Ectodermal cell (in vitro differentiated cells): ENCODE measurements around the gene DUSP11.
"Not testable (repeated sequence)": the region's sequence is repeated elsewhere in the genome, so short reads cannot be mapped to it uniquely, and the experiment has no call there.

Source experiments
- H3K27ac ChIP-seq: 2 replicates; pipeline ENCODE4 v1.7.0; 2013; ENCODE audit warnings: mild to moderate bottlenecking, low read depth, low read length; ENCODE audit not compliant: insufficient read depth, poor library complexity, severe bottlenecking
- H3K27me3 ChIP-seq: 2 replicates; pipeline ENCODE4 v1.7.0; 2013; ENCODE audit warnings: mild to moderate bottlenecking, low read length; ENCODE audit not compliant: insufficient read depth, control insufficient read depth, poor library complexity, severe bottlenecking
- H3K36me3 ChIP-seq: one replicate; pipeline ENCODE4 v1.7.0; 2013; ENCODE audit warnings: low read length; ENCODE audit not compliant: control insufficient read depth, insufficient read depth
- H3K4me1 ChIP-seq: one replicate; pipeline ENCODE4 v1.7.0; 2013; ENCODE audit warnings: low read length; ENCODE audit not compliant: control insufficient read depth, insufficient read depth
- H3K4me3 ChIP-seq: 2 replicates; pipeline ENCODE4 v1.7.0; 2013; ENCODE audit warnings: low read depth, low read length, control low read depth; ENCODE audit not compliant: insufficient read depth
- H3K9me3 ChIP-seq: 2 replicates; pipeline ENCODE4 v1.7.0; 2013; ENCODE audit warnings: mild to moderate bottlenecking, low read length, moderate library complexity; ENCODE audit not compliant: control insufficient read depth
- WGBS, 2 experiments: methylation state at CpG; one replicate each; pipeline ENCODE4 v1.1.7; 2013; ENCODE audit warnings: missing lambda C conversion rate in 2 of 2; 5-methylcytosine and 5-hydroxymethylcytosine counted together

DUSP11 gene

DNA sequence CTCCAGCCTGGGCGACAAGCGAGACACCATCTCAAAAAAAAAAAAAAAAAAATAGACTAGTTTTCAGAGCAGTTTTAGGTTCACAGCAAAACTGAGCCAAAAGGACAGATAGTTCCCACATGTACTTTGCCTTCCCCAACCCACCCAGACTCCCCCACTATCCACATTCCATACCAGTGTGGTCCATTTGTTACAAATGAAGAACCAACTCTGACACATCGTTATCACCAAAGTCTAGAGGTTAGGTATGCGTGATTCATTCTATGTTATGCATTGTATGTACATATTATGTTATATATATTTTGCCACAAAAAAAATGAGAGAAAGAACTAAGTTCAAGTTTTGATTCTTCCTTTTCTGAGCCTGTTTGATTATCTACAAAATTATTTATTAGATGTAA, 3.5 kb downstream of the DUSP11 start:
- Histone ChIP-seq H3K9me3 (no peaks in the 10 kb centered on the region), H3K27me3 (no peaks in the 10 kb centered on the region), H3K4me1 (peaks cover 4% of the 10 kb centered on the region), H3K27ac (no peak overlapping the region), H3K4me3 (no peak overlapping the region), H3K36me3 (peaks cover 19% of the 10 kb centered on the region)
- 97 to 100% methylated on average over 2 of the region's 4 CpGs for WGBS, 2 experiments

DNA sequence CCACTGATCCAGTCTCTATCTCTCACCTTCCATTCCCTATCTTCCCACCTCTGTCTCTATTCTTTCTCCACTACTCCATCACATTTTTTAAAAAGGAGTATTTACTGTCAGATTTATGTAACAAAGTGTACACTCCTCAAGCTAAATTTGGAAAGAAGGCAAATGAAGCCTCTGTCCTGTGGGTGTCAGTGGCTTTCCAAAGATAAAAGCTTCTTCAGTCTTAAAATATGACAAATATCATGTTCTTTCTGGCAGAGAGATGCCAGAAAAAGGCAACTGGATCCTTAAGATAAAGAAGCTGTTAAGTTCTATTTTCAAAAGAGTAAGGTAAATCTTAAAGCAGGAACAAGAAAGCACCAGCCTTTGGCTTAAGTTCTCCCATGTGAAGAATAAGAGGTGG, 7.1 kb downstream of the DUSP11 start:
- H3K27me3 ChIP-seq, result no peaks in the 10 kb centered on the region
- peaks cover 31% of the 10 kb centered on the region for H3K36me3 ChIP-seq
- no peak overlapping the region for H3K4me3 ChIP-seq
- no peak overlapping the region for H3K27ac ChIP-seq
- H3K9me3 ChIP-seq, result no peaks in the 10 kb centered on the region
- H3K4me1 ChIP-seq, result no peaks in the 10 kb centered on the region

DNA sequence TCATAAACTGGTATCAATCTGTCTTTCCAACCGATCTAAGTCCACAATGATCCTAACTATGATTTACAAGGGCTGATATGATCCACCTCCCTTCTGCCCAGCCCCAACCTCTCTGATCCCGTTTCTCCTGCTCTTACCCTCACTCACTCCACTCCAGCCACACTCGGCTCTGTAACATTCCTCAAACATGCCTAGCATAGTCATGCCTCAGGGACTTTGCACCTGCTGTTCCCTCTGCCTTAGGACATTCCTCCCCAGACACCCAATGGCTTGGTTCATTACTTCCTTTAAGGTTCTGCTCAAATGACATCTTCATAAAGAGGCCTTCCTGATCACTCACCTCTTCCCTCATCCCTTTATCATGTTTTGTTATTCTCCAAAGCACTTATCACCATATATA, 9.2 kb downstream of the DUSP11 start:
- Histone ChIP-seq H3K9me3 (no peaks in the 10 kb centered on the region), H3K36me3 (peaks cover 38% of the 10 kb centered on the region)

DNA sequence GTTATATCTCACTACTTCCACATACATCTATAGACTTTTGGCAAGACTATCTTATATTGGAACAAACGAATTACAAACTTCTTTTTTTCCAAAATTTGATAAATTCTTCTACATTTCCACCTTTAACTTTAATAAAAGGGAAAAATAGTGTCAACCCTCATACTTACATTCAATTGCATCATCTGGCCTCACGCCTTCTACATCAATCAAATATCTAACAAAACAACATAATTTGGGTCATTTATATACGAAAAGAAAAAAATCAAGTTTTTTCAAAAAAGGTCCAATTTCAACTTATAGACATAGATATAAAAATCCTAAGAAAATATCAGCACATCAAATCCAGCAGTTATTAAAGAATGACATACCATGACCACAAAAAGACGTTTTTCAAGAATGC, 12.9 kb downstream of the DUSP11 start:
- H3K9me3 ChIP-seq, result no peaks in the 10 kb centered on the region
- H3K27ac ChIP-seq, result no peak overlapping the region
- H3K36me3 ChIP-seq, result peaks cover 25% of the 10 kb centered on the region
- no peaks in the 10 kb centered on the region for H3K27me3 ChIP-seq
- no peaks in the 10 kb centered on the region for H3K4me1 ChIP-seq
- WGBS, 2 experiments, result 90 to 93% methylated on average over 3 of the region's 4 CpGs
- H3K4me3 ChIP-seq, result no peak overlapping the region

More for the DNA sequence above, 9.2 kb downstream of the DUSP11 start:
- Histone ChIP-seq H3K4me1 (no peaks in the 10 kb centered on the region), H3K27me3 (no peaks in the 10 kb centered on the region), H3K4me3 (no peak overlapping the region), H3K27ac (no peak overlapping the region)
- 89 to 93% methylated on average over 3 of the region's 3 CpGs for WGBS, 2 experiments

DNA sequence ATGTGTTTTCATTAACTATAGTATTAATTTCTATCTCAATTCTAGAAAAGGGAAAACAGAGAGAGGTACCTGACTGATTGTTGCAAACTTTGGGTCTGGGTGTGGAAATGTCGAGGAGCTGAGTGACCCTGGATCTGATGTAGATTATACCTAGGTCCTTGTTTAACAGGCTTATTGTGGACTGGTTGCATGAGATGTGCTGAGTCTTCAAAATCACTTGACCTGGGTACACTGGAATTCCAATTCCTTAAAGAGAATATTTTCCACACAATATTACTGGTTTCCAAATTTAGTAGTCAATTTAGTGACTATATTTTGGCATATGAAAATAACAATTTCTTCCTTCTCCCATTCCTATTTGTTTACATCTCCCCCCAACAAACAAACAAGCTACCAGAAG, 13.6 kb downstream of the DUSP11 start:
- Histone ChIP-seq H3K27ac (no peak overlapping the region), H3K27me3 (no peaks in the 10 kb centered on the region), H3K36me3 (peaks cover 24% of the 10 kb centered on the region), H3K4me3 (no peak overlapping the region), H3K4me1 (no peaks in the 10 kb centered on the region), H3K9me3 (no peaks in the 10 kb centered on the region)
- WGBS, 2 experiments, result 92 to 94% methylated on average over 1 of the region's 1 CpG

DNA sequence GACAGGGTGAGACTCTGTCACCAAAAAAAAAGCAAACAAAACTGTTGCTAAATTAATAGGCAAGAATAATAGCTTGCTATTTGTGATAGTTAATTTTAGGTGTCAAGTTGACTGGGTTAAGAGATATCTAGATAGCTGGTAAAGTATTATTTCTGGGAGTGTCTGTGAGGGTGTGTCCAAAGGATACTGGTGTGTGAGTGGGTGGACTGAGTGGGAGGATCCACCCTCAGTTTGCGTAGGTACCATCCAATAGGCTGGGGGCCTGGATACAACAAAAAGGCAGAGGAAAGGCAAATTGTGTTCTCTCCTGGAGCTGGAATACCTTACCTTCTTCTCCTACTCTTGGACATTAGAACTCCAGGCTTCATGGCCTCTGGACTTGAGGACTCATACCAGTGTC, 15.0 kb downstream of the DUSP11 start:
- Histone ChIP-seq H3K9me3 (no peaks in the 10 kb centered on the region), H3K27me3 (no peaks in the 10 kb centered on the region), H3K4me1 (no peaks in the 10 kb centered on the region), H3K36me3 (peaks cover 24% of the 10 kb centered on the region), H3K4me3 (no peak overlapping the region), H3K27ac (no peak overlapping the region)
- WGBS, 2 experiments, result 97 to 100% methylated on average over 1 of the region's 1 CpG

DNA sequence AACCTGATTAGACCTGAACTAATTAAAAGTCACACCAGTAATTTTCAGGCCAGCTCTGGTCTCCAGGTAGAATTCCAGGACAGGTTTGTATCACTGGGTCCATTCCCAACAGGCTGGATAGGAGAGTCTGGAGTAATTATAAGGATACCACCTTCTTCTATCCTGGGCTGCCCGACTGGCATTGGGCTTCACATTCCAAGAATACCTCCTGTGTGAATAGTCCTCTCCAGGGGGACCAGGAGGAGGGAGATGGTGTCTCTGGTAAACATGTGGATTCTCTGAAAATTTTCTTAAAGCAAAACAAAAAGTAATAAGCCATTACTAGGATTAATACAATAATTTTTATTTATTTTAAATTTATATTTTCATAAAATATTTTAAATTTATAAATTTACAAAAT, 17.3 kb downstream of the DUSP11 start:
- Histone ChIP-seq H3K36me3 (peaks cover 10% of the 10 kb centered on the region), H3K9me3 (no peaks in the 10 kb centered on the region), H3K27me3 (no peaks in the 10 kb centered on the region), H3K4me3 (no peak overlapping the region), H3K27ac (no peak overlapping the region), H3K4me1 (no peaks in the 10 kb centered on the region)
- WGBS, 2 experiments, result 93% methylated on average over 1 of the region's 1 CpG; no CpG with 5 or more reads in 1 of the 2 experiments

DNA sequence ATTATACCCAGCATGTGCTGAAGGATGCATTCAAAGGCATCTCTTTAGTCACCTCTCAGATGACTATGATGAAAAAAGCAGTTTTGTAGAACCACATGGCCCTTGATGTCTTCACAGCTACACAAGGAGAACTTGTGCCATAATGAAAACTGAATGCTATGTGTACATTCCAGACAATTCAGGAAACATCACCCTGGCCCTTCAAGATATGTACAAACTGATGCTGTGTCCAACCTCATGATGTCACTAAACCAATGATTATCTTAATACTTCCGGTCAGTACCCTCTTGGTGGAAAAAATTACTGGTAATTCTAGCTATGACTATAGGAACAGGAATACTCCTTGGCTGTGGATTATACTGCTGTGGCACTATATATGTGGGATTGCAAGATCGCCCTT, 20.0 kb downstream of the DUSP11 start:
- Histone ChIP-seq H3K36me3 (peaks cover 8% of the 10 kb centered on the region), H3K27ac (no peak overlapping the region), H3K4me3 (no peak overlapping the region), H3K9me3 (no peaks in the 10 kb centered on the region), H3K27me3 (no peaks in the 10 kb centered on the region), H3K4me1 (no peaks in the 10 kb centered on the region)
- WGBS, 2 experiments, result 86 to 100% methylated on average over 2 of the region's 2 CpGs

DNA sequence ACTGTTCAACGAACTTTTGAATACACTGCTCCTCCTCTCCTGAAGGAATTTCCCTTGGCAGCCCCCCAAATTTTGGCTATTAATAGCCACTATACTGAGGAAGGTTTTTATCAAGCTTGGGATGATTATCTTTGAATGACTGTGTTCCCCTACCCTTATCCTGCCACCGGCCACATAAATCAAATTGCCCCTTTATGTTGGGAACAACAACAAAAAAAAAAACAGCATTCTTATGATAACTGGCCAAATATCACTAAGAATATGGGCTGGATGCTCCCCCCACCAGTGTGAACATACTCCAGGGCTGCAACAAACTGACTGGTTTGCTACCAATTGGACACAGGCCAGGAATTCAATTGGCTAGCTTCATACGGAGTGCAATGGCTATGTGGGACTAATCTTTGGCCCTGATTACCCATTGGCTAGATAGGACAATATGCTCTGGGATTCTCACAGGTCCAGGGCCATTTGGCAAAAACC, 20.6 kb downstream of the DUSP11 start:
- peaks cover 8% of the 10 kb centered on the region for H3K36me3 ChIP-seq

DNA sequence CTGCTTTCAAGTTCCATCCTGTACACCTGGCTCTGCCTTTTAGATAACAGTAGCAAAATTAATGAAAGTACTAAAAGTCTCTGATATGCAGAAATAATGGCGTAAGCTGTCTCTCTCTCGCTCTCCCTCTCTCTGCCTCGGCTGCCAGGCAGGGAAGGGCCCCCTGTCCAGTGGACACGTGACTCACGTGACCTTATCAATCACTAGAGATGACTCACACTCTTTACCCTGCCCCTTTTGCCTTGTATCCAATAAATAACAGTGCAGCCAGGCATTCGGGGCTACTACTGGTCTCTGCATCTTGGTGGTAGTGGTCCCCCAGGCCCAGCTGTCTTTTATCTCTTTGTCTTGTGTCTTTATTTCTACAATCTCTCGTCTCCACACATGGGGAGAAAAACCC, 25.6 kb downstream of the DUSP11 start:
- H3K9me3 ChIP-seq, H3K4me1 ChIP-seq, H3K4me3 ChIP-seq, H3K27ac ChIP-seq, H3K36me3 ChIP-seq, H3K27me3 ChIP-seq: not testable (repeated sequence)
- 94 to 98% methylated on average over 7 of the region's 7 CpGs for WGBS, 2 experiments

More for the DNA sequence above, 20.6 kb downstream of the DUSP11 start:
- 77 to 83% methylated on average over 3 of the region's 3 CpGs for WGBS, 2 experiments
- Histone ChIP-seq H3K27me3 (no peaks in the 10 kb centered on the region), H3K4me1 (no peaks in the 10 kb centered on the region), H3K27ac (no peak overlapping the region), H3K9me3 (no peaks in the 10 kb centered on the region), H3K4me3 (no peak overlapping the region)

DNA sequence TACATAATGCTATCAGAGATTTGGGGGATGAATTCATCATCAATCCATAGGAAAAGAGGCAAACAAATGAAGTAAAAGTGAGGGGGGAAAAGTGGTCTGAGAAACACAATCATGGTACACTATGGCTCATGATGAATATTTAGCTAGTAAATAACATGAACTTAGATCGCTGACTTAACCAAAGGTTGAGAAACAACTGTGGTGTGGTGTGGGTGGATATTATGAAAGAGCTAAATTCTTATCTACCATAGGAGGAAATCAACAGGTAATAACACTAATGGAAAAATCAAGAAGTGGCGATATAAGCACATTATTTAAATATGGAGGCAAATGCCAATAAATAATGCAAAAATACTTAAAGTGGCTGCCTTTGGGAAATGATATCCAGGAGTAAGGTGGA, 30.6 kb downstream of the DUSP11 start:
- Histone ChIP-seq H3K4me3 (no peak overlapping the region), H3K27me3 (no peaks in the 10 kb centered on the region), H3K9me3 (no peaks in the 10 kb centered on the region), H3K27ac (no peak overlapping the region), H3K36me3 (no peaks in the 10 kb centered on the region), H3K4me1 (no peaks in the 10 kb centered on the region)
- WGBS, 2 experiments, result 100% methylated on average over 1 to 2 of the region's 2 CpGs
